Measurements from ENCODE around the gene LENEP.

The LENEP gene

DNA sequence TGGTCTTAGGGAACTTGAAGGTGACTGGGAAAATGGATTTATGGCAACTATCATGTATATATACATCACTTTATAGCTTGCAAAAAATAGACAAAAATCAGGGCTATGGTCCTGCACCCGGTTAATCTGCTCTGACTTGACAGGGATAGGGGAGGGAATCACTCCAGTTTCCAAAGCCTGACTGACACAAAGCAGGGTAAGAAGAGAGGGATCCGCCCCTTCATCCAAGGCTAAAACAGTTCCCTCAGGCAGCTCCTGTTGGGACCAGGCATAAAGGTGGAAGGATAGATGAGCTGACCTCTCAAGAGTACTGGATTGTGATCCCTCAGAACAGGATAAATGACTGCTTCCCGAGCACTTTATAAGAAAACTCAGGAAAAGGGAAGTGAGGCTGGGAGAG lies 38.8 kb upstream of the LENEP start:
- Histone ChIP-seq H3K27ac (ENCODE audit: low read depth, low read length, severe bottlenecking) (no peak overlapping the region), H3K9me3 (ENCODE audit: control insufficient read depth, low read length) (no peaks in the 10 kb centered on the region), H3K4me1 (ENCODE audit: control insufficient read depth, insufficient read depth, low read length, poor library complexity, severe bottlenecking) (peaks cover 30% of the 10 kb centered on the region), H3K36me3 (ENCODE audit: control insufficient read depth, insufficient read depth, low read length) (peaks cover 35% of the 10 kb centered on the region), H3K4me3 (ENCODE audit: extremely low read depth, insufficient read depth, low read length, poor library complexity, severe bottlenecking) (no peak overlapping the region)
- WGBS, 2 experiments (ENCODE audit: insufficient coverage in 2 of 2): 79 to 90% methylated on average over 2 of the region's 3 CpGs

DNA sequence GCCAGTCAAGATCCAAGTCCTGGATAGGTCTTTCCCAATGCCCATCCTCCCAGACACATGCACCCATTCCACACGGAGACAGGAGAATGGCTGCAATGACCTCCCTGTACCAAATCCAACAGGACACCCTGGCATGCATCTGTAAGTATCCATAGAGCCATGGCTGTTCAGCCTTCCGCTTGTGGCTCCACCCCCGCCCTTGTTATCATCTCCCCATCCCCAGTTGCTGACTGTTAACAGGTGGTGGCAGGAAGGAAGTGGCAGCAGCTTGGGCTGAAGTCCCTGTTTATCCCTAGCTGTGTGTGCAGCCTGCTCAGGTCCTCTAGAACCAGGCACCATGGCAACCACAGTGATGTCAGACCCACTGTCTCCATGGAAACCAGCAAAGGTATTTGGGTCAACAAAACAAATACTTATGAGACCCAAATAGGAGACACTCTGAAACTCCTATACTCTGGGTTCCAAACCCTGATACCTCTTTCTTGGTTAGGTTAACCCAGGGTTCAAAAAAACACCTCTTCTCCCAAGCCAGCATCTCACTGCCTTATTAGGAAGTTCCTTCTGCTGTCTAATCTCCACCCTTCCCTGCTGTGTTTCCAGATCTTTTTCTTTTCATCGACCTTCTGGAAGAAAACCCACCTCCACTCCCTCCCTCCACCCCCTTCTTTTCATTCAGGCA lies 38.2 kb upstream of the LENEP start:
- peak overlapping the region; percentile 98 for H3K27ac ChIP-seq (ENCODE audit: low read depth, low read length, severe bottlenecking)
- peaks cover 38% of the 10 kb centered on the region for H3K36me3 ChIP-seq (ENCODE audit: control insufficient read depth, insufficient read depth, low read length)
- 0 to 44% methylated on average over 2 to 3 of the region's 4 CpGs for WGBS, 2 experiments (ENCODE audit: insufficient coverage in 2 of 2)
- H3K4me3 ChIP-seq (ENCODE audit: extremely low read depth, insufficient read depth, low read length, poor library complexity, severe bottlenecking): peak overlapping the region; percentile 61
- no peaks in the 10 kb centered on the region for H3K9me3 ChIP-seq (ENCODE audit: control insufficient read depth, low read length)
- peaks cover 30% of the 10 kb centered on the region for H3K4me1 ChIP-seq (ENCODE audit: control insufficient read depth, insufficient read depth, low read length, poor library complexity, severe bottlenecking)

DNA sequence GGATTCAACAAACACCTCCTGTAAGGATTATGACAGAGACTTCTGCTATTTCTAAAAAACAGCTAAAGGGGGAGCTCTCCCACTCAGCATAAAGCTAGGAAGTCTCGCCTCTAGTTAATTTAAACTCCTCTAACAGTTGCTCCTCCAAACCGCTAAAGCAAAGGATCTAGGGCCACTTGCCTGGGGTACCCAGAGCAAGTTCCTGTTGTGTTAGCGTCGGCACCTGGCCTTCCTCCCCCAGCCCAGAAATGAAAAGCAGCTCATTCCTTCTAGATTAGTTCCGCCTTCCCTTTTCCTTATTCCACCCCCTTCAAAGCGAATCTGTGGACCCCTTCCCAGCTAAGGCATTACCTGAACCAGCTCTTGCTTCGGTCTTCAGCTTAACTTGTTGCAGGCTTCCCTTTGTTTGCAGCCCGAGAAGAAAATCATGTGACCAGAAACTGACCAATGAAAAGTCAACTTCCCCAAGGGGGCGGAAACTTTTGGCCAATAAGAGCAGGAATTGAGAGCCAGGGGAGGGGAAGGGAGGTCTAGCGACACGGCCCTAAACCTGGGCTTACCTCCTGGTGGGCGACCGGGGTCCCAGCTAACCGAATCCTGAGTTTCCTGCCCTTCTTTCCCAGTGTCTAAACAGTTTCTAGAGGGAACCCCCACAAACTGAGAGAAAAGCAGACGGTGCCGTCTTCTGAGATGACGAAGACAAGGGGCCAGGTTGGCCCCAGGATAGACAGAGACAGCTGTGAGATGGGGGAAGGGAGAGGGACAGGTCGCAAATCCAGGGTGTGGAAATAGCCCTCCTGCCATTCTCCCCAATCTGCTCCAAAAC lies 37.5 kb upstream of the LENEP start, which contains the start of gene PBXIP1:
PBXIP1 (minus strand) TSS at position 382 of the 826 bp plus-strand sequence. CDS start 2,378 bp downstream, outside the sequence.
- Histone ChIP-seq H3K36me3 (ENCODE audit: control insufficient read depth, insufficient read depth, low read length) (peaks cover 30% of the 10 kb centered on the region), H3K4me1 (ENCODE audit: control insufficient read depth, insufficient read depth, low read length, poor library complexity, severe bottlenecking) (peaks cover 37% of the 10 kb centered on the region), H3K4me3 (ENCODE audit: extremely low read depth, insufficient read depth, low read length, poor library complexity, severe bottlenecking) (peak within 1 kb of the TSS; percentile 61), H3K9me3 (ENCODE audit: control insufficient read depth, low read length) (no peaks in the 10 kb centered on the region), H3K27ac (ENCODE audit: low read depth, low read length, severe bottlenecking) (peak within 1 kb of the TSS; percentile 98)
- WGBS, 2 experiments (ENCODE audit: insufficient coverage in 2 of 2): 0% methylated on average over 11 to 14 of the region's 18 CpGs

DNA sequence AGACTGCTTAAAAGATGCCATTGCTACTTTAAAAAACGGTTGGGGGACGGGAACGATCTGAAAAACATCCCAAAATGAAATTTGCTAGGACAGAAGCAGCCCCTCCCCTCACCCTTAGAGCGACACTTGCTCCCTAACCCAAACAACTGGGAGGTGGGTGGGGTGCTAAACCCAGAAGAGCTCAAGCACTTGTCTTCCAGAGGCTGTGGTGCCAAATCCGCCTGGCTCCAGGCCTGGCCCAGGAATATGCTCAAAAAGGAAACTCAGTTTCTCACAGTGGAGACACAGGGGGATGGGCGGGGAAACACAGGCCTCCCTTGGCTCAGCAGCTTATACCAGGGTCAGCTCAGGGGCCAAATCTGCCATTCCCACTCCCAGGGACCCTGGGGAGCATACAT lies 36.8 kb upstream of the LENEP start:
- 10 to 21% methylated on average over 2 to 4 of the region's 6 CpGs for WGBS, 2 experiments (ENCODE audit: insufficient coverage in 2 of 2)
- Histone ChIP-seq H3K9me3 (ENCODE audit: control insufficient read depth, low read length) (no peaks in the 10 kb centered on the region), H3K4me3 (ENCODE audit: extremely low read depth, insufficient read depth, low read length, poor library complexity, severe bottlenecking) (peak overlapping the region; percentile 61), H3K27ac (ENCODE audit: low read depth, low read length, severe bottlenecking) (peak overlapping the region; percentile 23), H3K36me3 (ENCODE audit: control insufficient read depth, insufficient read depth, low read length) (peaks cover 27% of the 10 kb centered on the region), H3K4me1 (ENCODE audit: control insufficient read depth, insufficient read depth, low read length, poor library complexity, severe bottlenecking) (peaks cover 37% of the 10 kb centered on the region)

DNA sequence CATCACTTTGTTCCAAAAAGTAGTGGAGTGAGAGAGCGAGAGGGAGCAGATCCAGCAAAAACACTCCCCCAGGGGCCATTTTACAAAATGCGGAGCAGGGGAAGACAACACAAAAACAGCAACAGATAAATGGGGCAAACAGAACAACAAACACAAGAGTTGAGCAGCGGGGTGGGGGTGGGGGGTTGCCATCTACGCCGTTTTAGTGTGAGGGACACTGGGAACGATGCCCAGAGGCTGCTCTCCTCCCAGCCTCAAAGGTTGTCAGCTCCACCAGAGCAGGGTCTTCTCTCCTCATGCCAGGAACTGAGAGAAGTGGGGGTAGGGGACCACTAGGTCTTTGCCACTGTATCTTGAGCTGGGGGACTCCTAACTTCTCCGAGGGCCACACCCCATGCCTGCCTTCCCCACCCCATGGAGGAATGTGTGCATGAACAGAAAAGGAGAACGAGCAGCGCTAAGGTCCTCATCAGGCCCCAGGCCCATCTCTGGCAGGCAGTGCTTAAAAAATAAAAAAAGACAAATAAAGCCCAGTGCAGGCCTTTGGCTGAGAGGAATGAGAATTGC lies 36.2 kb upstream of the LENEP start:
- Histone ChIP-seq H3K9me3 (ENCODE audit: control insufficient read depth, low read length) (no peaks in the 10 kb centered on the region), H3K27ac (ENCODE audit: low read depth, low read length, severe bottlenecking) (peak overlapping the region; percentile 51), H3K36me3 (ENCODE audit: control insufficient read depth, insufficient read depth, low read length) (peaks cover 27% of the 10 kb centered on the region), H3K4me3 (ENCODE audit: extremely low read depth, insufficient read depth, low read length, poor library complexity, severe bottlenecking) (no peak overlapping the region), H3K4me1 (ENCODE audit: control insufficient read depth, insufficient read depth, low read length, poor library complexity, severe bottlenecking) (peaks cover 37% of the 10 kb centered on the region)
- WGBS, 2 experiments (ENCODE audit: insufficient coverage in 2 of 2): 59 to 80% methylated on average over 2 to 3 of the region's 9 CpGs

DNA sequence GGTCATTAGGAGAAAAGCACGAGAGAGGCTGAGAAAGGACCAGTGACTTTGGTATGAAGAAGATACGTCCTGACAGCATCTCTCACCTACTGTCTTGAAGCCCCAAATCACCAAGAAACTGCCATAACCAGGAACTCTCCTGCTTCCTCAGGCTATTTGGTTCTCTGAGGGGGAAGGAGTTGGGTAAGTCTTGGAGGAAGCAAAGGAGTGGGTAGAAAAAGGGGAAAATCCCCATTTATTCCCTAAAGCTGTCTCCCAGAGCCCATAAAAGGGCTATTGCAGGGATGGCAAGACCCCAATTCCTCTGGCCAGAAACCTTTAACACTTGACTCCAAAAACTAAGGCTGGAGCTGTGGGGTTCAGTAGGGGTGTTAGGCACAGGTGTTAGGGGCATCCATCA lies 35.4 kb upstream of the LENEP start:
- Histone ChIP-seq H3K36me3 (ENCODE audit: control insufficient read depth, insufficient read depth, low read length) (peaks cover 35% of the 10 kb centered on the region), H3K4me3 (ENCODE audit: extremely low read depth, insufficient read depth, low read length, poor library complexity, severe bottlenecking) (no peak overlapping the region), H3K4me1 (ENCODE audit: control insufficient read depth, insufficient read depth, low read length, poor library complexity, severe bottlenecking) (peaks cover 45% of the 10 kb centered on the region), H3K27ac (ENCODE audit: low read depth, low read length, severe bottlenecking) (no peak overlapping the region), H3K9me3 (ENCODE audit: control insufficient read depth, low read length) (no peaks in the 10 kb centered on the region)
- WGBS, 2 experiments (ENCODE audit: insufficient coverage in 2 of 2): 80% methylated on average over 1 of the region's 2 CpGs; no CpG with 5 or more reads in 1 of the 2 experiments

DNA sequence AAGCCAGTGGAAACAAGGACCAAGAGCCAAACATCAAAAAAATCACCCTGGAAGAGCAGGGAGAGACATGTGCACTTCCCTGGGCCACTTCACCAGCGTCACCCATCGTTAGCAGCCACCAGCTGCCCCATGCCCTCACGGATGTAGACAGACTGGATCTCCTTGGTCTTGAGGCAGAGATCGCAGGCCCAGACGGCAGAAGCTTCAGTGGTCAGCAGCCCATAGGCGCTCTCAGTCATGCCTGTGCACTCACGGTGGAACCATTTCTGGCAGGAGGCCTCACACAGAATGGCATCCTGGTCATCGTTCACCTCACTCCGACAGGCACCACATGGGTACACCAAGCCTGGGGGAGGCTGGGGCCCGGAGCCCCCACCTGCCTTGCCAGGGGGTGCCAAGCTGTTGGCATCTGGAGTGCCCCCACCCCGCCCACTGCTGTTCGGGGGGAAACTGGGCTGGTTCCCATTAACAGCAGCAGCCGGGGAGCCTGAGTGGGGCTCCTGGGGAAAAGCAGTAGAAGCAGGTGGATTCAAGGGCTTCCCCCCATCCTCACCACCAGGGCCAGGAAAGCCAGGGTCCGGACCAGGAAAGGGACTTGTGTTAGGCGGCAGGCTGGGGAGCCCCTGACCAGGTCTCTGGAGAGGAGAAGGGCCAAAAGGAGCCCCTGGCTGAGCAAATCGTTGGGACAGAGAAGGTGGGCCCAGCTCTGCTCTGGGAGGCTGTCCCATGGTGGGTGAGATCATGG lies 34.5 kb upstream of the LENEP start:
- Histone ChIP-seq H3K9me3 (ENCODE audit: control insufficient read depth, low read length) (no peaks in the 10 kb centered on the region), H3K36me3 (ENCODE audit: control insufficient read depth, insufficient read depth, low read length) (peaks cover 40% of the 10 kb centered on the region), H3K27ac (ENCODE audit: low read depth, low read length, severe bottlenecking) (no peak overlapping the region), H3K4me1 (ENCODE audit: control insufficient read depth, insufficient read depth, low read length, poor library complexity, severe bottlenecking) (peaks cover 52% of the 10 kb centered on the region), H3K4me3 (ENCODE audit: extremely low read depth, insufficient read depth, low read length, poor library complexity, severe bottlenecking) (no peak overlapping the region)
- 94 to 96% methylated on average over 12 to 13 of the region's 16 CpGs for WGBS, 2 experiments (ENCODE audit: insufficient coverage in 2 of 2)

DNA sequence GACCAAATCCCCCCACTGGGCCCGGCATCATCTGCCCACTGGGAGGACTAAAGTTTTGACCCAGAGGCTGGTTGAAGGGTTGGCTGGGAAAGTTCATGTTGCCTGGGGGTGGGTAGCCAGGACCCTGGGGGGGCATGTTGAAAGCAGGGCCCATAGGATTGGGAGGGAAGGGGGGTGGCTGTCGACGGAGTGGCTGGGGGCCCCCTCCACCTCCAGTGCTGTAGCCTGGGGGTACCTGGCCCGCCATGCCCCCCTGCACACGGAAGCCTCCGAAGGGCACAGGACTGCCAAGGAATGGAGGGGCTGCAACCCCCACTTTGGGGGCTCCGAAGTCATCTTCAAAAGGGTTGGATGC lies 34.0 kb upstream of the LENEP start:
- 95 to 100% methylated on average over 4 to 5 of the region's 7 CpGs for WGBS, 2 experiments (ENCODE audit: insufficient coverage in 2 of 2)
- Histone ChIP-seq H3K4me1 (ENCODE audit: control insufficient read depth, insufficient read depth, low read length, poor library complexity, severe bottlenecking) (peaks cover 50% of the 10 kb centered on the region), H3K9me3 (ENCODE audit: control insufficient read depth, low read length) (no peaks in the 10 kb centered on the region), H3K36me3 (ENCODE audit: control insufficient read depth, insufficient read depth, low read length) (peaks cover 45% of the 10 kb centered on the region), H3K27ac (ENCODE audit: low read depth, low read length, severe bottlenecking) (no peak overlapping the region), H3K4me3 (ENCODE audit: extremely low read depth, insufficient read depth, low read length, poor library complexity, severe bottlenecking) (no peak overlapping the region)

DNA sequence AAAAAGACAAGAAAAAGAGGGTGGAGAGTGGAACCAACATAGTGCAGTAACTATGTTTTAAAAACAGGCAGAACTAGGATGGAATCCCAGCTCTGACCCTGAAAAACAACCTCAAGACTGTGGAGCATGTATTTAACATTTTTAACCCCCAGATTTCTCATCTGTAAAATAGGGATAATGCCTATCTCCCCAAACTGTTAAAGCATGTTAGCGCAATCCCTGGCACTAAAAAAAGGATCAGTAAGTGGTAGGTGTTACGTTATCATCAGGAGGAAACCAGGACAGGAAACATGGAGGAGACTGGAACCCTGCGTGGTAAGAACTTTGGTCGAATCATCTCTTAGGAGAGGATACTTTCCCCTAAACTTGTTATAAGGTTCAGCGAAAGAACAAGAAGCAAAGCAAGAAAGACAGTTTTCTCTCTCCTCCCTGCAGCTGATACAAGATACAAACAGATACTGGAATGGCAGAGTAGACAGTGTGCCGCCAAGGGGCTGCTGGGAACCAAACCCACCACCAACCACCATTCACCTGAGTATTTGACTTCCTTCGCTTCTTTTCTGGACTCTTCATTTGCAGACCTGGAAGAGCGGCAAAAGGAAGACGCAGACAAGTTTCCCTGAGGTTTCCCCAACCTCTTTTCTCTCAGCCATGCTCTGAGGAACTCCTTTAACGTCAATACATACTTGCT lies 32.8 kb upstream of the LENEP start:
- Histone ChIP-seq H3K4me1 (ENCODE audit: control insufficient read depth, insufficient read depth, low read length, poor library complexity, severe bottlenecking) (peaks cover 39% of the 10 kb centered on the region), H3K9me3 (ENCODE audit: control insufficient read depth, low read length) (no peaks in the 10 kb centered on the region), H3K36me3 (ENCODE audit: control insufficient read depth, insufficient read depth, low read length) (peaks cover 57% of the 10 kb centered on the region), H3K4me3 (ENCODE audit: extremely low read depth, insufficient read depth, low read length, poor library complexity, severe bottlenecking) (peak overlapping the region; percentile 80), H3K27ac (ENCODE audit: low read depth, low read length, severe bottlenecking) (no peak overlapping the region)
- WGBS, 2 experiments (ENCODE audit: insufficient coverage in 2 of 2): 81 to 86% methylated on average over 5 to 7 of the region's 10 CpGs

Measured in mesodermal cell (in vitro differentiated cells).